Lower leg skin (tissue), 3 donors: ENCODE results near the gene C12orf76.

Experiments used
- POLR2A ChIP-seq, 2 donors: fragments of 450-650 bp; IDR thresholded peaks; one replicate each; pipeline ENCODE4 v1.6.1; 2016 to 2017; ENCODE audit warnings: antibody characterized with exemption in 2 of 2, mild to moderate bottlenecking in 1 of 2, moderate library complexity in 1 of 2
- TF ChIP-seq, protein P1 (sequence below), 3 donors: fragments of 450-650 bp; IDR thresholded peaks; one replicate each; pipeline ENCODE4 v1.5.1; 2016; ENCODE audit warnings: antibody characterized with exemption in 3 of 3, mild to moderate bottlenecking in 3 of 3, moderate library complexity in 2 of 3

DNA sequence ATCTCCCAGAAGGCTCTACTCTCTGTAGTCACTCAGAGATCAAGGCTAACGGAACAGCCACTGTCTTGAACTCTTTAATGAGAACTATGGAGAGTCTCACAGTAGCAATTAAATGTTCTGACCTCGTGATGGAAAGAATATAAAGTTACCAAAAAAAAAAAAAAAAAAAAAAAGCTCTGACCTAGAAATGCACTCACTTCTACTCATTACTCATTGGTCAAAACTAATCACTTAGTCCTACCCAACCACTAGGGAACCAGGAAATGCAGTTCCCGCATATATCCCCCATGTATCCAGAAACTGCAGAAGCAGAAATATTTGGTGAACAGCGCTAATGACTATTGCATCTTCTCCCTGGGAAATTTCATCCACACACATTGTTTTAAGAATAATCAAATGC, 29.5 kb upstream of the C12orf76 start:
- TF ChIP-seq, protein P1, sequence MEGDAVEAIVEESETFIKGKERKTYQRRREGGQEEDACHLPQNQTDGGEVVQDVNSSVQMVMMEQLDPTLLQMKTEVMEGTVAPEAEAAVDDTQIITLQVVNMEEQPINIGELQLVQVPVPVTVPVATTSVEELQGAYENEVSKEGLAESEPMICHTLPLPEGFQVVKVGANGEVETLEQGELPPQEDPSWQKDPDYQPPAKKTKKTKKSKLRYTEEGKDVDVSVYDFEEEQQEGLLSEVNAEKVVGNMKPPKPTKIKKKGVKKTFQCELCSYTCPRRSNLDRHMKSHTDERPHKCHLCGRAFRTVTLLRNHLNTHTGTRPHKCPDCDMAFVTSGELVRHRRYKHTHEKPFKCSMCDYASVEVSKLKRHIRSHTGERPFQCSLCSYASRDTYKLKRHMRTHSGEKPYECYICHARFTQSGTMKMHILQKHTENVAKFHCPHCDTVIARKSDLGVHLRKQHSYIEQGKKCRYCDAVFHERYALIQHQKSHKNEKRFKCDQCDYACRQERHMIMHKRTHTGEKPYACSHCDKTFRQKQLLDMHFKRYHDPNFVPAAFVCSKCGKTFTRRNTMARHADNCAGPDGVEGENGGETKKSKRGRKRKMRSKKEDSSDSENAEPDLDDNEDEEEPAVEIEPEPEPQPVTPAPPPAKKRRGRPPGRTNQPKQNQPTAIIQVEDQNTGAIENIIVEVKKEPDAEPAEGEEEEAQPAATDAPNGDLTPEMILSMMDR (IDR thresholded peaks at IDR 0.05) = no peak
- TF ChIP-seq POLR2A (IDR thresholded peaks at IDR 0.05) = no peak
